GDM1 (cell line): ENCODE data around the gene WDR81.

ENCODE experiments used
- DNase-seq: peaks from one replicate; lab custom pipeline; 2025; lab: John Stamatoyannopoulos, UW

Gene WDR81

DNA sequence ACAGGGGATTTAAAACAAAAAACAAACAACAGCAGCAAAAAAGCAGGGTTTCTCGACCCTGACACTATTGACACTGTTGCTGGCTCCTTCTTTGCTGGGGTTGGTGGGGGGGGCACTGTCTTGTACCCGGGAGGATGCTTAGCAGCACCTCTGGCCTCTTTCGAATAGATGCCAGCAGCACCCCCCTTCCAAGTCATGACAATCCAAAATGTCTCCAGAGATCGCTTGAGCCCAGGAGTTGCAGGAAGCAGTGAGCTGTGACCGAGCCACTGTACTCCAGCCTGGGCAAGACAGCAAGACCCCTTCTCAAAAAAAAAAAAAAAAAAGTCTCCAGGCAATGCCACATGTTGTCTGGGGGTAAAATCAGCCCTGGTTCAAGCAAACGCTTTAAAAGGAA, 57.7 kb downstream of the WDR81 start:
- no peak for DNase-seq

DNA sequence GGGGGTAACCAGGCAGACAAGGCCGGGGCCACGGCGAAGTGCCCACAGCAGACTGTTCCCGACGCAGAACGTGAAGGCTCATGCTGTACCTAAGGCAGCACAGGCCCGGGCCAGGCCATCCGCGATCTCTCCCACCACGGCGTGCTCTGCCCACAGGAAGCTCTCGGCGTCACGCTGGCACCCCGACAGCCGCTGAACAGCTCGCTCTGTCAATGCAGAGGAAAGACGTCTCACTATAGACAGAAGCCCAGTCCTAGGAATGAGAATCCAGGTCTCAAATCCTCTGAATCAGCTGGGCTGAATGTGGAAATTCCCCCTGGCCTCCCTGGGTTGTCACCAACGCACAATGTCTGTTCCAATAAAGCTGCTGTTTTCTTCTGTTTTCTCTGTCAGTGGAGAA, 58.8 kb downstream of the WDR81 start:
- no peak for DNase-seq

DNA sequence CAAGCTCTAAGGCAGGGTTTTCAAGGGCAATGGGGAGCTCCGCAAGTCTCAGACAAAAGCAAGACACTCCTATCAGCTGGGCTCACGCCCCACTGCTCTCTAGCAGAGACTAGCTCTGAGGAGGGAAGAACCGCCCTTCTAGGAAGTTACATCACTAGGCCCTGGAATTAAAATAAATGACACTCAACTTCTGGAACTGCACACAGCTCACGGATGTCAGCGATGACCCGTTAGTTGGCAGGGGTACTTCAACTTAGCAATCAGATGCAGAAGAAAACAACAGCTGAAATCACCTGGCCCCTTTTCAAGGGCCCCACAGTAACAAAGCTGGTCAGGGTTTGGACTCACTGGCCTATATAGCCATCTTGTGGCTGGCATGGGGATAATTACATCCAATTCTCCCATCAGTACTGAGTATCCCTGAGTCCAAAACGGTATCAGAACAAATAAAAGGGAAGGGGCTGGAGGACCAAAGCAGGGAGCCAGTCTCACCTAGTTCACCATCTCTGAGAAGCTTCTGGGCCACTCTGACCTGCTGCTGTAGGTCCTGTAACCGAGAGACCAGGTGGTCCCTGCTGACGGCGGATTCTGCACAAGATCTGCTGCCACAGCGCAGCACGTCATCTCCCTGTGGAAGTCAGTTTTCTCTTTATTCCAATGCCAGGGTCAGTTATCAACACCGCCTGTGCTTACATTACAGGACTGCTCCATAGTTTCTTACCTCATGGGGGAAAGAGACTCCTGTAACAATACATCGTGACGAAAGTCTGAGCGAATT, 59.5 kb downstream of the WDR81 start:
- DNase-seq, result no peak

DNA sequence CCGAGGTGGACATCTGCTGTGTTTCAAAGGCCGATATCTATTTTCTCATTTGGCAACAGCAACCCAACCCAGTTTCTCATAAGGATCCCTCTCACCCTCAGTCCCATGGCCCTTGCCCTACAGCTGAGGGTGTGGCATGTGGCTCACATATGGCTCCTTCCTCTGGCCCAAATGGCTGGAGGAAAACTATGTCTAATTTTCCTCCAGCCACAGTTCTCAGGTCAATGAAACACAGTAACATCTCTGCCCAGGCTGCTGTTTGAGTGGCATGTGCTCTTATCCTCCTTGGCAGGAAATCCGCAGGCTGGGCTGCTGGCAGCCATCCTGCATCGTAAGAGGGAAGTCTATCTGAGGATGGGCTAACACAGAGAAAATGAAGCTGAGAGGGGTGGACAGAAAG, 61.4 kb downstream of the WDR81 start:
- no peak for DNase-seq

DNA sequence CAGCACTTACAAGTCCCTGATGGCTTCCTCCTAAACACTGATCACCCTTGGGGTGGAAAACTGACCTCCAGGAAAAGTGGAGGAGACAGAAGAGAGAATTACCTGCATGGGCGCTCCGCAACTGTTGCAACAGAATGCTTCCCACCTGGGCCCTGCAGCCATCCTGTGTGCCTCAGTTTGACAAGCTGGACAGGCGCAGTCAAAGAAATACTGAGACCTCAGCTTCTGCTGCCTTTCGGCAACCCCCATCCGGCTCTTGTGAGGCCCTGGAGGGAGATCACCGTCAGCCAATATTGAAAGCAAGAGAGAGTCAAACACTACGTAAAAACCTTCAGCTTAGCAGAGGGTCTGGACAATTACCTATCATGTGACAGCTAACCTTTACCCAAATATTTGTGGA, 62.2 kb downstream of the WDR81 start:
- no peak for DNase-seq

DNA sequence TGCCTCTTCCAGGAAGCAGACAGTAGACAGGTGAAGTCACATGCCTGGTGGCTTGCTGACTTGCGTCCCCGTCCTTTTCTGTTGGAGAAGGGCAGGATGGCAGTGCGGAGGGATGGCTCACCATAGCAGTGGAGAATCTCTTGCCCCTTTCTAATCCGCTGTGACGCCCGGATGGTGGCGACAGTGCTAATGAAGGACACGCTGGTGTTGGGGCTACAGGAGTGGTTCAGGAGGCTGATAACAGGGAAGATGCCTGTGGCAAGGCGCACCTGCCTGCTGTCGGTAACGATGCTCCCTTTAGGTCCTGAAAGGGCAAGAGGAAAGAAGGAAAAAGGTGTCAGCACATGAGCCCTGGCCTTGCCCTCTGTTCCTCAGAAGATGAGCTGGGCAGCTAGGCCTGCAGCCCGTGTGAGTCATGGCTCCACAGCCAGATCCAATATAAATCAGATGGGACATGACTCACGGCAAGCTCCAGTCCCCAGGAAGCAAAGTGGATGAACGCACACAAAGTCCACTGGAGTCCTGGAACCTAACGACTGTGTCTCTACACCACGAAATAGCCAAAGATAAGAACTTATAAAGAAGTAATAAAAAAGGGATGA, 62.9 kb downstream of the WDR81 start:
- DNase-seq, result no peak
